KMS-11 (cell line): Measurements from ENCODE around the gene TMEM263.

Source experiments
- H2AFZ ChIP-seq: fragments of 200-600 bp; sonication (generic); 2 replicates; pipeline ENCODE4 v1.6.1; 2016; ENCODE audit warnings: antibody characterized with exemption, mixed run types, low read depth
- H3K27ac ChIP-seq: fragments of 200-600 bp; sonication (generic); 2 replicates; pipeline ENCODE4 v1.6.1; 2016; ENCODE audit warnings: mild to moderate bottlenecking, mixed run types
- H3K27me3 ChIP-seq: fragments of 200-600 bp; sonication (generic); 2 replicates; pipeline ENCODE4 v1.6.1; 2017; ENCODE audit warnings: mild to moderate bottlenecking, low read depth, mixed run types, moderate library complexity; ENCODE audit not compliant: insufficient read depth
- H3K36me3 ChIP-seq: fragments of 200-600 bp; sonication (generic); 2 replicates; pipeline ENCODE4 v1.6.1; 2017; ENCODE audit warnings: mild to moderate bottlenecking, mixed run types; ENCODE audit not compliant: insufficient read depth
- H3K4me1 ChIP-seq: fragments of 200-600 bp; sonication (generic); 2 replicates; pipeline ENCODE4 v1.6.1; 2016; ENCODE audit warnings: mild to moderate bottlenecking, low read depth, mixed run types; ENCODE audit not compliant: poor library complexity, severe bottlenecking
- H3K4me2 ChIP-seq: fragments of 200-600 bp; sonication (generic); 2 replicates; pipeline ENCODE4 v1.7.0; 2016; ENCODE audit warnings: mild to moderate bottlenecking, mixed run types
- H3K4me3 ChIP-seq: fragments of 200-600 bp; sonication (generic); IDR thresholded peaks from 2 replicates; pipeline ENCODE4 v1.6.1; 2017; ENCODE audit warnings: low read depth, low read length, mixed read lengths; ENCODE audit not compliant: insufficient read depth
- H3K79me2 ChIP-seq: fragments of 200-600 bp; sonication (generic); 2 replicates; pipeline ENCODE4 v1.6.1; 2016; ENCODE audit warnings: low read depth, mixed run types; ENCODE audit not compliant: insufficient read depth
- H3K9ac ChIP-seq: fragments of 200-600 bp; sonication (generic); 2 replicates; pipeline ENCODE4 v1.6.1; 2016; ENCODE audit warnings: mild to moderate bottlenecking, mixed run types
- H4K20me1 ChIP-seq: fragments of 200-600 bp; sonication (generic); 2 replicates; pipeline ENCODE4 v1.6.1; 2016; ENCODE audit warnings: mild to moderate bottlenecking, mixed run types; ENCODE audit not compliant: insufficient read depth
- CTCF ChIP-seq: fragments of 200-600 bp; sonication (generic); conservative IDR thresholded peaks from 2 replicates; pipeline ENCODE4 v1.6.1; 2017; ENCODE audit warnings: low read depth, mild to moderate bottlenecking, antibody characterized with exemption, low read length, moderate library complexity, mixed read lengths

Gene TMEM263

DNA sequence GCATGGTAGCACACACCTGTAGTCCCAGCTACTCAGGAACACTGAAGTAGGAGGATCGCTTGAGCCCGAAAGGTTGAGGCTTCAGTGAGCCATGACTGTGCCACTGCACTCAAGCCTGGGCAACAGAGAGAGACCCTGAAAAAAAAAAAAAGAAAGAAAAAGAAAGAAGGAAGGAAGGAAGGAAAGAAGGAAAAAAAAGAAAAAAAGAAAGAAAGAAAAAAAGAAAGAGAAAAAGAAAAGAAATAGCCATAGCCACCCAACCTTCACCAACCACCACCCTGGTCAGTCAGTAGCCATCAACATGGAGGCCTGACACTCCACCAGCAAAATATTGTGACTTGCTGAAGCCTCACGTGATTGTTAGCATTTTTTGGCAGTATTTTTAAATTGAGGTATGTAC, 21.4 kb upstream of the TMEM263 start:
- no peak for TF ChIP-seq CTCF
- no peaks in the 10 kb centered on the region for H3K36me3 ChIP-seq
- no peak overlapping the region for H2AFZ ChIP-seq
- H3K4me1 ChIP-seq = no peaks in the 10 kb centered on the region
- H4K20me1 ChIP-seq = no peaks in the 10 kb centered on the region
- no peak overlapping the region for H3K4me3 ChIP-seq
- no peak overlapping the region for H3K9ac ChIP-seq
- no peak overlapping the region for H3K4me2 ChIP-seq
- no peaks in the 10 kb centered on the region for H3K27me3 ChIP-seq
- H3K79me2 ChIP-seq = no peaks in the 10 kb centered on the region
- no peak overlapping the region for H3K27ac ChIP-seq

DNA sequence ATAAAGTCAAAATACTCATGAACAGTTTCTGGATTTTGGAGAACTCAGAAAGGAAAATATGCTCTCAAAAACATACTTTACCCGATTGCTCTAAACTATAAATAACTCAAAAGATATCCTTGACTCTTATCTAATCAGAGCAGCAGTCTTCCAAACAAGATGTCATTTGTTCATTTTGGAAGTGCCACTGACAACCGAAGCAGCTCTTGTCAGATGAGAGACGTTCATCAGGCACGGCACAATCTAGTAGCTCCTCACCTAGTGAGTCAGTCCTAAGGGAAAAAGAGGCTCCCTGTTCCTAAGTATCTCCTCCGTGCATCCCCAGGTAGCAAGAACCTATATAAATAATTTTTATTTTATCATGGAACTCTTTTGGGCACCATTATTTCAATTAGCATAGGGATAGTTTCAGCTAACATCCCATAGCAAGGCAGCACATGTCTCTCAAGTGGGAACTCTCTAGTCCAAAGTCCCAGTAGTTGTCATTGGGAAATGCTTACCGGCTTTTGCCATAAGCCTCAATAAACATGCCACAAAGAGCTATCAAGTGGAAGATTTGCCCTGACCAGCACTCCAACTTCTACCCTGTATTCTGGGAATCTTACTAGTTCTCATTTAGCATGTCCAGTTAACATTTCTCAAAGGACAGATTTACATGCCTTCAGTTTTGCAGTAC, 14.1 kb upstream of the TMEM263 start:
- H3K27me3 ChIP-seq = no peaks in the 10 kb centered on the region
- H3K9ac ChIP-seq = no peak overlapping the region
- H3K79me2 ChIP-seq = no peaks in the 10 kb centered on the region
- no peak overlapping the region for H3K27ac ChIP-seq
- no peaks in the 10 kb centered on the region for H3K36me3 ChIP-seq
- H3K4me2 ChIP-seq = no peak overlapping the region
- no peak overlapping the region for H3K4me3 ChIP-seq
- no peak for TF ChIP-seq CTCF
- H4K20me1 ChIP-seq = no peaks in the 10 kb centered on the region
- no peaks in the 10 kb centered on the region for H3K4me1 ChIP-seq
- H2AFZ ChIP-seq = no peak overlapping the region

GRCh38 chr12:106942775-106943174, 12.9 kb upstream of the TMEM263 start:
- no peak for TF ChIP-seq CTCF
- Histone ChIP-seq H3K9ac (no peak overlapping the region), H3K4me2 (no peak overlapping the region), H3K36me3 (no peaks in the 10 kb centered on the region), H3K4me1 (no peaks in the 10 kb centered on the region), H3K27ac (no peak overlapping the region), H2AFZ (no peak overlapping the region), H3K27me3 (no peaks in the 10 kb centered on the region), H3K79me2 (no peaks in the 10 kb centered on the region), H4K20me1 (no peaks in the 10 kb centered on the region), H3K4me3 (no peak overlapping the region)

- H3K4me1 ChIP-seq = no peaks in the 10 kb centered on the region
- no peak overlapping the region for H3K9ac ChIP-seq
- no peak for TF ChIP-seq CTCF
- no peak overlapping the region for H3K4me2 ChIP-seq
- H3K27ac ChIP-seq = no peak overlapping the region
- no peaks in the 10 kb centered on the region for H3K36me3 ChIP-seq
- no peaks in the 10 kb centered on the region for H4K20me1 ChIP-seq
- no peak overlapping the region for H3K4me3 ChIP-seq
- H3K27me3 ChIP-seq = no peaks in the 10 kb centered on the region
- H3K79me2 ChIP-seq = no peaks in the 10 kb centered on the region
- H2AFZ ChIP-seq = no peak overlapping the region
Measured at GRCh38 chr12:106945261-106945851, 10.4 kb upstream of the TMEM263 start.
